ENCODE data around the gene CROT.

Gene CROT

GRCh38 chr7:87341441-87341840 is 4.0 kb upstream of the CROT start:
- no peak for TF ChIP-seq CTCF (IDR thresholded peaks at IDR 0.05; ENCODE audit: borderline replicate concordance, insufficient read depth, low read depth, low read length)
- H3K4me3 ChIP-seq (ENCODE audit: low read depth, low read length) = no peak overlapping the region

- TF ChIP-seq CTCF (IDR thresholded peaks at IDR 0.05; ENCODE audit: borderline replicate concordance, insufficient read depth, low read depth, low read length) = no peak
- no peak overlapping the region for H3K4me3 ChIP-seq (ENCODE audit: low read depth, low read length)
Measured at GRCh38 chr7:87342231-87342630, 3.2 kb upstream of the CROT start.

- no peak for TF ChIP-seq CTCF (IDR thresholded peaks at IDR 0.05; ENCODE audit: borderline replicate concordance, insufficient read depth, low read depth, low read length)
- H3K4me3 ChIP-seq (ENCODE audit: low read depth, low read length) = peak overlapping the region; percentile 86
Measured at GRCh38 chr7:87344446-87344845, 1.0 kb upstream of the CROT start.

- H3K4me3 ChIP-seq (ENCODE audit: low read depth, low read length) = peak overlapping the region; percentile 86
- no peak for TF ChIP-seq CTCF (IDR thresholded peaks at IDR 0.05; ENCODE audit: borderline replicate concordance, insufficient read depth, low read depth, low read length)
Measured at GRCh38 chr7:87345962-87346371, 503 bp downstream of the CROT start.

- TF ChIP-seq CTCF (IDR thresholded peaks at IDR 0.05; ENCODE audit: borderline replicate concordance, insufficient read depth, low read depth, low read length) = no peak
Measured at GRCh38 chr7:87347207-87347606, 1.7 kb downstream of the CROT start.

GRCh38 chr7:87347664-87348063 is 2.2 kb downstream of the CROT start:
- no peak overlapping the region for H3K4me3 ChIP-seq (ENCODE audit: low read depth, low read length)
- no peak for TF ChIP-seq CTCF (IDR thresholded peaks at IDR 0.05; ENCODE audit: borderline replicate concordance, insufficient read depth, low read depth, low read length)

More at GRCh38 chr7:87347207-87347606, 1.7 kb downstream of the CROT start:
- H3K4me3 ChIP-seq (ENCODE audit: low read depth, low read length) = no peak overlapping the region

GRCh38 chr7:87354749-87355148 is 9.3 kb downstream of the CROT start:
- no peak for TF ChIP-seq CTCF (IDR thresholded peaks at IDR 0.05; ENCODE audit: borderline replicate concordance, insufficient read depth, low read depth, low read length)
- no peak overlapping the region for H3K4me3 ChIP-seq (ENCODE audit: low read depth, low read length)

Data from GM12875 (cell line).